Kidney (tissue), 14 donors: ENCODE results near the gene PAX7. TPM values are rescaled to one million over a fixed set of nuclear protein-coding genes. Genes with fewer than 3 reads are reported as not detected.

Experiments used
- DNase-seq, 5 donors: peaks; one replicate each; pipeline ENCODE4 v3.0.0-alpha.2; 2013 to 2020
- FAIRE-seq: peaks from 2 replicates; lab custom pipeline; 2012; peaks lifted over from hg19 to GRCh38; lab: Jason Lieb, UNC
- H3K27ac ChIP-seq, 2 donors: one replicate each; pipeline ENCODE4 v1.7.0; 2013; ENCODE audit warnings: low read depth in 2 of 2, low read length in 2 of 2, inconsistent platforms in 1 of 2
- H3K27me3 ChIP-seq: one replicate; pipeline ENCODE4 v1.7.1; 2013; ENCODE audit warnings: low read length, inconsistent platforms; ENCODE audit not compliant: control insufficient read depth, insufficient read depth
- H3K36me3 ChIP-seq, 3 donors: one replicate each; pipeline versions ENCODE4 v1.7.0 to v1.7.1; 2013; ENCODE audit warnings: low read length in 3 of 3, control low read depth in 1 of 3, inconsistent platforms in 1 of 3; ENCODE audit not compliant: insufficient read depth in 3 of 3, control insufficient read depth in 2 of 3
- H3K4me1 ChIP-seq, 3 donors: one replicate each; pipeline versions ENCODE4 v1.7.0 to v1.7.1; 2013; ENCODE audit warnings: low read length in 3 of 3, inconsistent platforms in 1 of 3, low read depth in 1 of 3; ENCODE audit not compliant: control insufficient read depth in 2 of 3, insufficient read depth in 2 of 3
- H3K4me3 ChIP-seq, 3 donors: one replicate each; pipeline versions ENCODE4 v1.7.0 to v1.8.1; 2013; ENCODE audit warnings: low read length in 3 of 3, control low read depth in 1 of 3, inconsistent platforms in 1 of 3
- H3K9ac ChIP-seq, 3 donors: one replicate each; pipeline versions ENCODE4 v1.7.0 to v1.7.1; 2013; ENCODE audit warnings: low read length in 3 of 3, control low read depth in 1 of 3, inconsistent platforms in 1 of 3
- H3K9me3 ChIP-seq, 3 donors: one replicate each; pipeline versions ENCODE4 v1.7.0 to v1.7.1; 2013; ENCODE audit warnings: low read length in 3 of 3, control low read depth in 1 of 3, inconsistent platforms in 1 of 3; ENCODE audit not compliant: control insufficient read depth in 2 of 3, insufficient read depth in 1 of 3
- intact Hi-C: fragments of 100-400 bp; cut with DNase I; formaldehyde crosslinking; loops from one replicate; pipeline ENCODE4 v1.11.1; 2022
- polyA plus RNA-seq: library from polyadenylated mRNA; stranded (reverse); fragments of 350-450 nt; fragmentation: Illumina TruSeq; extraction: RNeasy Lipid Tissue Mini Kit (QIAGEN cat#74804); gene quantifications from one replicate; pipeline ENCODE4 v1.2.3, GENCODE V29; 2014; ENCODE audit warnings: low read depth, low replicate concordance; ENCODE audit not compliant: insufficient read depth
- total RNA-seq: library from RNA; stranded (reverse); fragmentation: NEBNext Ultra II Directional; extraction: Animal tissue kit (Norgen Biotek cat#: 25700); gene quantifications from one replicate; pipeline ENCODE4 v1.2.1, GENCODE V29; 2021
- TF ChIP-seq, protein P1 (sequence below): IDR thresholded peaks from 3 replicates; pipeline ENCODE4 v1.5.1; 2012; ENCODE audit warnings: mild to moderate bottlenecking, moderate library complexity, borderline replicate concordance; ENCODE audit not compliant: insufficient read depth; ENCODE audit errors: extremely low read depth
- donor health status: control.
- donor health status: control.
- donor health status: control.
- donor health status: control.
- donor health status: control.
- donor health status: DM: yes; HTN: yes; CAD: no.
- donor health status: Normal renal cell carcinoma (clear cell type).

The PAX7 gene
- total and polyA plus RNA-seq, 2 donors from 2014 or later: not detected

DNA sequence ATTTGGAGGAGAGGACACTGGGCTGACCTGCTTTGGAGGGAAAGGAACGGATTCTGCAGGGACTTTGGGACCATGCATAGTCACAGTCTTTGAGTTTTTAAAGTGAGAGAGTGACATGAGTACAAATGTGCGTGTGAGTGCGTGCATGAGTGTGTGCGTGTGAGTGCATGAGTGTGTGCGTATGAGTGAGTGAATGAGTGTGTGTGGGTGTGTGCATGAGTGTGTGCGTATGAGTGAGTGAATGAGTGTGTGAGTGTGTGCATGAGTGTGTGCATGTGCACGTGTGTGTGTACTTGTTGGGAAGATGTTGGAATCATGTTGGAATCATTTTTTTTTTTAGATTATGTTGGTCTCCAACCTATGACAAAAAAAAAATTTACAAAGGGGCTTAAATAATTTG is 70.5 kb downstream of the PAX7 start:
- no peak for FAIRE-seq
- Histone ChIP-seq H3K4me3 (no peak overlapping the region), H3K27me3 (peaks cover 2% of the 10 kb centered on the region), H3K9me3 (no peaks in the 10 kb centered on the region), H3K27ac (no peak overlapping the region), H3K9ac (no peak overlapping the region), H3K36me3 (no peaks in the 10 kb centered on the region), H3K4me1 (no peaks in the 10 kb centered on the region)
- DNase-seq: no peak
- intact Hi-C loops: no loop called here
- TF ChIP-seq, protein P1, sequence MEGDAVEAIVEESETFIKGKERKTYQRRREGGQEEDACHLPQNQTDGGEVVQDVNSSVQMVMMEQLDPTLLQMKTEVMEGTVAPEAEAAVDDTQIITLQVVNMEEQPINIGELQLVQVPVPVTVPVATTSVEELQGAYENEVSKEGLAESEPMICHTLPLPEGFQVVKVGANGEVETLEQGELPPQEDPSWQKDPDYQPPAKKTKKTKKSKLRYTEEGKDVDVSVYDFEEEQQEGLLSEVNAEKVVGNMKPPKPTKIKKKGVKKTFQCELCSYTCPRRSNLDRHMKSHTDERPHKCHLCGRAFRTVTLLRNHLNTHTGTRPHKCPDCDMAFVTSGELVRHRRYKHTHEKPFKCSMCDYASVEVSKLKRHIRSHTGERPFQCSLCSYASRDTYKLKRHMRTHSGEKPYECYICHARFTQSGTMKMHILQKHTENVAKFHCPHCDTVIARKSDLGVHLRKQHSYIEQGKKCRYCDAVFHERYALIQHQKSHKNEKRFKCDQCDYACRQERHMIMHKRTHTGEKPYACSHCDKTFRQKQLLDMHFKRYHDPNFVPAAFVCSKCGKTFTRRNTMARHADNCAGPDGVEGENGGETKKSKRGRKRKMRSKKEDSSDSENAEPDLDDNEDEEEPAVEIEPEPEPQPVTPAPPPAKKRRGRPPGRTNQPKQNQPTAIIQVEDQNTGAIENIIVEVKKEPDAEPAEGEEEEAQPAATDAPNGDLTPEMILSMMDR: no peak

DNA sequence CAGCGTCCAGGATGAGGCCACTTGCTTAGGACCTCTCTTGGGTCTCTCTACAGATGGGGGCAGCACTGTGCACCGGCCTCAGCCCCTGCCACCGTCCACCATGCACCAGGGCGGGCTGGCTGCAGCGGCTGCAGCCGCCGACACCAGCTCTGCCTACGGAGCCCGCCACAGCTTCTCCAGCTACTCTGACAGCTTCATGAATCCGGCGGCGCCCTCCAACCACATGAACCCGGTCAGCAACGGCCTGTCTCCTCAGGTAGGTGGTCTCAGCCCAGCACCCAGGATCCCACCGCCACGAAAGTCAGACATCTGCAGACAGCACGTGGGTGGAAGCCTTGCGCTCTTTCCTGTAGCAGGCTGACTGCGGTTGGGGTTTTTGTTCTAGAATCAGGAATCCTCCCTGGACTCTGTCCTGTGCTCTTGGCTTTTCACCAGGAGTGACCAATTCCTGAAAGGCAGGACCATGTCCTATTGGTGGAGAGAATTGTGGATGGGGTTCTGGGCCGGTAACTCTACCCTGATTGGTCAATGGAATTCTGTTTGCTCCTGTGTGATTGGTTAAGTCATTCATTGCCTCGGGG is 72.5 kb downstream of the PAX7 start:
- Histone ChIP-seq H3K9me3 (no peaks in the 10 kb centered on the region), H3K27me3 (peaks cover 2% of the 10 kb centered on the region), H3K9ac (no peak overlapping the region), H3K4me1 (no peaks in the 10 kb centered on the region), H3K4me3 (no peak overlapping the region), H3K36me3 (no peaks in the 10 kb centered on the region), H3K27ac (no peak overlapping the region)
- intact Hi-C loops: no loop called here
- no peak for FAIRE-seq
- TF ChIP-seq, protein P1: no peak
- peak in 2 of 5 donors; percentile 33 to 34 for DNase-seq

DNA sequence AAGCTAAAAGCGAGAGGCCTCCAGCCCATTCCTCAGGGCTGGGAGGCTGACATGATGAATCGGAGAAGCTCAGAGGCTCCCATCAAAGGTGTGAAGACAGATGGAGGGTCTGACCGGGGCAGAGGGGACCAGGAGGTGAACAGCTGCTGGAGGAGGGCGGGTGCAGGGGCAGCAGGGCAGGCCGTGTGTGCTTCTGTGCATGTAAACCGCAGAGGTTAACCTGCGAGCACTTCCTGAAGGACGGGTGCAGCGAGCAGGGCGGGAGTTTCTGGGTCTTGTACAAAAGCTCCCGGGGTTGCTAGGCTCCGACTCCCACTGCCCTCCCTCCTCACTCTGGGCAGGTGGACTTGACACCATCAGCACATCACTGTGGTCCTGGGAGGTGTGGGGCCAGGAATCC is 75.2 kb downstream of the PAX7 start:
- no peaks in the 10 kb centered on the region for H3K27me3 ChIP-seq
- H3K4me1 ChIP-seq: no peaks in the 10 kb centered on the region
- no peak for FAIRE-seq
- H3K27ac ChIP-seq: no peak overlapping the region
- no peak overlapping the region for H3K9ac ChIP-seq
- intact Hi-C loops: no loop called here
- TF ChIP-seq, protein P1: no peak
- peak in 2 of 5 donors; percentile 16 to 27 for DNase-seq
- no peaks in the 10 kb centered on the region for H3K36me3 ChIP-seq
- H3K4me3 ChIP-seq: no peak overlapping the region
- H3K9me3 ChIP-seq: no peaks in the 10 kb centered on the region
